GM12875 (cell line): ENCODE measurements around the gene MEGF6.

Experiments
- H3K4me3 ChIP-seq: one replicate; pipeline ENCODE4 v1.5.1; 2011; ENCODE audit warnings: low read depth, low read length, control low read depth
- CTCF ChIP-seq: IDR thresholded peaks from 2 replicates; pipeline ENCODE4 v1.5.1; 2011; ENCODE audit warnings: low read depth, mild to moderate bottlenecking, control low read depth, inconsistent platforms, low read length, moderate library complexity, borderline replicate concordance; ENCODE audit not compliant: insufficient read depth

MEGF6 gene

GRCh38 chr1:3530926-3531818, 80.1 kb downstream of the MEGF6 start:
- no peak overlapping the region for H3K4me3 ChIP-seq

GRCh38 chr1:3530086-3530925, 81.0 kb downstream of the MEGF6 start:
- H3K4me3 ChIP-seq: no peak overlapping the region
- TF ChIP-seq CTCF: no peak

More at GRCh38 chr1:3530926-3531818, 80.1 kb downstream of the MEGF6 start:
- no peak for TF ChIP-seq CTCF

- TF ChIP-seq CTCF: no peak
- H3K4me3 ChIP-seq: no peak overlapping the region
Observed at GRCh38 chr1:3529099-3529729, 82.1 kb downstream of the MEGF6 start.

GRCh38 chr1:3527774-3528173, 83.5 kb downstream of the MEGF6 start:
- TF ChIP-seq CTCF: no peak
- no peak overlapping the region for H3K4me3 ChIP-seq

GRCh38 chr1:3525551-3526482, 85.5 kb downstream of the MEGF6 start:
- H3K4me3 ChIP-seq: no peak overlapping the region
- TF ChIP-seq CTCF: no peak

GRCh38 chr1:3524556-3525203, 86.6 kb downstream of the MEGF6 start:
- TF ChIP-seq CTCF: no peak
- H3K4me3 ChIP-seq: no peak overlapping the region
